ENCODE measurements around the gene NEK5. TPM values are rescaled to one million over a fixed set of nuclear protein-coding genes. Genes with fewer than 3 reads are reported as not detected.
"Not testable (repeated sequence)": the region's sequence is repeated elsewhere in the genome, so short reads cannot be mapped to it uniquely, and the experiment has no call there.

NEK5 gene
- total RNA-seq, 2 experiments from 2014 or later: 0.22 TPM; not detected in 1

DNA sequence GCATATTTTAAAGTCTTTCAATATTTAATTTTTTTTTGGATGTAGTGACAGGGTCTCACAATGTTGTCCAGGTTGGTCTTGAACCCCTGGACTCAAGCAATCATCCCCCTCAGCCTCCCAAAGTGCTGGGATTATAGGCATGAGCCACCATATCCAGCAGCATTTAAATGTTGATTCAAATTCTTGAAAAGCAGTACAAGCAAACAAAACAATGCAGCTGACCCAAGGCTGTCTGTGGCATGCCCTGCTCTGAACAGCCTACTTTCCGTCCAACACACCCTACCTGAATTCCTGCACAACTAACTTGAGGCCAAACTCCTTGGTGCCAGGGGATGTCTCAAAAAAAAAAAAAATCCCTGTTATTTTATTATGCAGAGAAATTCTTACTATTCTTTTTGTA, 23.0 kb downstream of the NEK5 start:
- no peaks in the 10 kb centered on the region for H4K20me1 ChIP-seq (ENCODE audit: insufficient read depth, low read length)
- no peak overlapping the region for H3K4me3 ChIP-seq (ENCODE audit: low read depth, low read length, poor library complexity, severe bottlenecking)
- DNase-seq (ENCODE audit: low spot score): no peak
- H3K9me3 ChIP-seq (ENCODE audit: low read length): no peaks in the 10 kb centered on the region
- no TSS peak for BruUV-seq (replicated peaks)
- H3K79me2 ChIP-seq (ENCODE audit: insufficient read depth, low read depth, low read length): no peaks in the 10 kb centered on the region
- H2AFZ ChIP-seq (ENCODE audit: low read length): no peak overlapping the region
- CTCF ChIA-PET (ENCODE audit: unreplicated experiment): no interaction called here
- H3K36me3 ChIP-seq (ENCODE audit: insufficient read depth, low read length): no peaks in the 10 kb centered on the region
- no peaks in the 10 kb centered on the region for H3K9me2 ChIP-seq (ENCODE audit: insufficient read depth, low read length)
- H3K4me1 ChIP-seq (ENCODE audit: insufficient read depth, low read length, poor library complexity, severe bottlenecking): no peaks in the 10 kb centered on the region
- H3K27ac ChIP-seq (ENCODE audit: low read depth, low read length, poor library complexity, severe bottlenecking): no peak overlapping the region
- POLR2A ChIA-PET: interaction anchor here (1.1 kb wide), 1 partner anchor 745 kb away, joined by 3 read pairs; no protein-coding TSS in a partner anchor
- no peak for TF ChIP-seq EZH2phosphoT487 (IDR thresholded peaks at IDR 0.05; ENCODE audit: borderline replicate concordance, low read depth, low read length)
- TF ChIP-seq, protein P1, sequence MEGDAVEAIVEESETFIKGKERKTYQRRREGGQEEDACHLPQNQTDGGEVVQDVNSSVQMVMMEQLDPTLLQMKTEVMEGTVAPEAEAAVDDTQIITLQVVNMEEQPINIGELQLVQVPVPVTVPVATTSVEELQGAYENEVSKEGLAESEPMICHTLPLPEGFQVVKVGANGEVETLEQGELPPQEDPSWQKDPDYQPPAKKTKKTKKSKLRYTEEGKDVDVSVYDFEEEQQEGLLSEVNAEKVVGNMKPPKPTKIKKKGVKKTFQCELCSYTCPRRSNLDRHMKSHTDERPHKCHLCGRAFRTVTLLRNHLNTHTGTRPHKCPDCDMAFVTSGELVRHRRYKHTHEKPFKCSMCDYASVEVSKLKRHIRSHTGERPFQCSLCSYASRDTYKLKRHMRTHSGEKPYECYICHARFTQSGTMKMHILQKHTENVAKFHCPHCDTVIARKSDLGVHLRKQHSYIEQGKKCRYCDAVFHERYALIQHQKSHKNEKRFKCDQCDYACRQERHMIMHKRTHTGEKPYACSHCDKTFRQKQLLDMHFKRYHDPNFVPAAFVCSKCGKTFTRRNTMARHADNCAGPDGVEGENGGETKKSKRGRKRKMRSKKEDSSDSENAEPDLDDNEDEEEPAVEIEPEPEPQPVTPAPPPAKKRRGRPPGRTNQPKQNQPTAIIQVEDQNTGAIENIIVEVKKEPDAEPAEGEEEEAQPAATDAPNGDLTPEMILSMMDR (conservative IDR thresholded peaks at IDR 0.05; ENCODE audit: low read length): no peak
- intact Hi-C loops (cut with micrococcal nuclease; ENCODE audit: unreplicated experiment): no loop called here
- H3K4me2 ChIP-seq (ENCODE audit: low read length): no peak overlapping the region

DNA sequence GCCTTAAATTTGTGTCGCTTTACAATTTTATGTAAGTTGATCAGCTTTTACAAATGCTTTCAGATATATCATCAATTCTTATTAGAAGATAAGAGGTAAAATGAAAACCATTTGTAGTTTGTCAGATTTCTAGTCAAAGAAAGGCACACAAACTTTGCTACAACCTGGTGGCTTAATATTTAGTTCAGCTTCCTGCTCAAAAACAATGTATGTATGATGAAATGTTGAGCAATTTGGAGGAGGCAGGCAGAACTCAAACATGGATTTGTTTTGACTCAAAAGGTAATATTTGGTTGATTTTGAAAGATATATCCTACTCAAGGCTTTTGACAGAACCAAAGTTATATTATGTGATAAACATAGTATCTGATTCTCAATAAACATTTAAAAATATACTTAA, 24.2 kb downstream of the NEK5 start:
- H3K4me2 ChIP-seq (ENCODE audit: low read length): no peak overlapping the region
- CTCF ChIA-PET (ENCODE audit: unreplicated experiment): no interaction called here
- BruUV-seq (replicated peaks): no TSS peak
- no peak for DNase-seq (ENCODE audit: low spot score)
- intact Hi-C loops (cut with micrococcal nuclease; ENCODE audit: unreplicated experiment): no loop called here
- no peak overlapping the region for H2AFZ ChIP-seq (ENCODE audit: low read length)
- no peaks in the 10 kb centered on the region for H3K36me3 ChIP-seq (ENCODE audit: insufficient read depth, low read length)
- H3K9me3 ChIP-seq (ENCODE audit: low read length): no peaks in the 10 kb centered on the region
- no peak overlapping the region for H3K4me3 ChIP-seq (ENCODE audit: low read depth, low read length, poor library complexity, severe bottlenecking)
- POLR2A ChIA-PET: no interaction called here
- no peaks in the 10 kb centered on the region for H3K79me2 ChIP-seq (ENCODE audit: insufficient read depth, low read depth, low read length)
- no peak overlapping the region for H3K27ac ChIP-seq (ENCODE audit: low read depth, low read length, poor library complexity, severe bottlenecking)
- no peaks in the 10 kb centered on the region for H3K9me2 ChIP-seq (ENCODE audit: insufficient read depth, low read length)
- no peaks in the 10 kb centered on the region for H4K20me1 ChIP-seq (ENCODE audit: insufficient read depth, low read length)
- no peaks in the 10 kb centered on the region for H3K4me1 ChIP-seq (ENCODE audit: insufficient read depth, low read length, poor library complexity, severe bottlenecking)
- TF ChIP-seq, protein P1 (conservative IDR thresholded peaks at IDR 0.05; ENCODE audit: low read length): no peak
- TF ChIP-seq EZH2phosphoT487 (IDR thresholded peaks at IDR 0.05; ENCODE audit: borderline replicate concordance, low read depth, low read length): no peak

DNA sequence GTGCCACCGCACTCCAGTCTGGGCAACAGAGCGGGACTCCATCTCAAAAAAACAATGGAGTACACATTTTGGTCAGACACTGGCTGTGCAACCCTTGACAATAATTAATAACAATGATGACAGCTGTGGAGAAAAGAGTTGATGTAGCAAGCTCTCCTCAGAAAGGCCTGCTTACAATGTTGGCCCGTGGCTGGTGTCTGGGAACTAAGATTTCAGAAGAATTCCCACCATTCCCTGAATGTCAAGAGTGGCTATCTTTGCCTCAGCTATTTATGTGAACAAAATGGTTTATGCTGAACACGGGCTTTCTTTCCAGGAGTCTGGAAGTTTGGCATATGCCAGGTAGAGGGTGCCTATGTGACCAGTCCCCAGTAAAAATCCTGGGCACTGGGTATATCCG, 25.5 kb downstream of the NEK5 start:
- no peaks in the 10 kb centered on the region for H3K4me1 ChIP-seq (ENCODE audit: insufficient read depth, low read length, poor library complexity, severe bottlenecking)
- no peak overlapping the region for H2AFZ ChIP-seq (ENCODE audit: low read length)
- no peaks in the 10 kb centered on the region for H3K79me2 ChIP-seq (ENCODE audit: insufficient read depth, low read depth, low read length)
- no peaks in the 10 kb centered on the region for H3K36me3 ChIP-seq (ENCODE audit: insufficient read depth, low read length)
- no peaks in the 10 kb centered on the region for H4K20me1 ChIP-seq (ENCODE audit: insufficient read depth, low read length)
- H3K9me2 ChIP-seq (ENCODE audit: insufficient read depth, low read length): no peaks in the 10 kb centered on the region
- BruUV-seq (replicated peaks): no TSS peak
- no peak overlapping the region for H3K27ac ChIP-seq (ENCODE audit: low read depth, low read length, poor library complexity, severe bottlenecking)
- H3K4me2 ChIP-seq (ENCODE audit: low read length): no peak overlapping the region
- H3K4me3 ChIP-seq (ENCODE audit: low read depth, low read length, poor library complexity, severe bottlenecking): no peak overlapping the region
- DNase-seq (ENCODE audit: low spot score): no peak
- TF ChIP-seq, protein P1 (conservative IDR thresholded peaks at IDR 0.05; ENCODE audit: low read length): no peak
- TF ChIP-seq EZH2phosphoT487 (IDR thresholded peaks at IDR 0.05; ENCODE audit: borderline replicate concordance, low read depth, low read length): no peak
- intact Hi-C loops (cut with micrococcal nuclease; ENCODE audit: unreplicated experiment): no loop called here
- CTCF ChIA-PET (ENCODE audit: unreplicated experiment): no interaction called here
- no peaks in the 10 kb centered on the region for H3K9me3 ChIP-seq (ENCODE audit: low read length)
- POLR2A ChIA-PET: no interaction called here

DNA sequence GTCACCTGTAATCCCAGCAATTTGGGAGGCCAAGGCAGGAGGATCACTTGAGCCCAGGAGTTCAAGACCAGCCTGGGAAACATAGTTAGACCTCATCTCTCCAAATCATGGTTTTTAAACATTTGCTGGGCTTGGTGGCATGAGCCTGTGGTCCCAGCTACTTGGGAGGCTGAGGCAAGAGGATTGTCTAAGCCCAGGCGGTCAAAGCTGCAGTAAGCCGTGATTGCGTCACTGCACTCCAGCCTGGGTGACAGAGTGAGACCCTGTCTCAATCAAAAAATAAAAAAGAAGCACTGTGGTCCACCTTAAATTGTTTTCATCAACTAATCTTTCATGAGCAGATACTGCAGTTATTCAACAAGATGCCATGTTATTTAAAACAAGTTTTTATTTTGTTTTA, 26.4 kb downstream of the NEK5 start:
- H3K4me1 ChIP-seq (ENCODE audit: insufficient read depth, low read length, poor library complexity, severe bottlenecking); DNase-seq (ENCODE audit: low spot score); intact Hi-C loops (cut with micrococcal nuclease; ENCODE audit: unreplicated experiment); CTCF ChIA-PET (ENCODE audit: unreplicated experiment); H3K9me2 ChIP-seq (ENCODE audit: insufficient read depth, low read length); H3K9me3 ChIP-seq (ENCODE audit: low read length); H3K36me3 ChIP-seq (ENCODE audit: insufficient read depth, low read length); H3K4me2 ChIP-seq (ENCODE audit: low read length); H3K79me2 ChIP-seq (ENCODE audit: insufficient read depth, low read depth, low read length); H3K4me3 ChIP-seq (ENCODE audit: low read depth, low read length, poor library complexity, severe bottlenecking); BruUV-seq (replicated peaks); H4K20me1 ChIP-seq (ENCODE audit: insufficient read depth, low read length); H3K27ac ChIP-seq (ENCODE audit: low read depth, low read length, poor library complexity, severe bottlenecking); H2AFZ ChIP-seq (ENCODE audit: low read length): not testable (repeated sequence)
- POLR2A ChIA-PET: interaction anchor here (0.7 kb wide), 2 partner anchors 11 to 1123 kb away, joined by 3 to 4 read pairs; no protein-coding TSS in a partner anchor

Measured in OCI-LY7 (cell line).